NCI-H1694 treated with DMSO at 0.1 percent for 48 hours (cell line): ENCODE measurements around the gene TNFRSF9.
"Not testable (repeated sequence)": the region's sequence is repeated elsewhere in the genome, so short reads cannot be mapped to it uniquely, and the experiment has no call there.

ENCODE experiments used
- DNase-seq: peaks from one replicate; lab custom pipeline; 2025; lab: John Stamatoyannopoulos, UW

Gene TNFRSF9

GRCh38 chr1:7960867-7961215 is 20.2 kb upstream of the TNFRSF9 start:
- DNase-seq = no peak

- no peak for DNase-seq
These were observed 19.5 kb upstream of the TNFRSF9 start for GRCh38 chr1:7960165-7960564.

GRCh38 chr1:7956218-7957032 is 15.8 kb upstream of the TNFRSF9 start:
- no peak for DNase-seq

- no peak for DNase-seq
These were observed 14.0 kb upstream of the TNFRSF9 start for GRCh38 chr1:7954683-7955082.

GRCh38 chr1:7953850-7954609 is 13.4 kb upstream of the TNFRSF9 start:
- DNase-seq = peak; percentile 57

GRCh38 chr1:7952791-7953190 is 12.2 kb upstream of the TNFRSF9 start:
- not testable (repeated sequence) for DNase-seq

- no peak for DNase-seq
These were observed 8.3 kb upstream of the TNFRSF9 start for GRCh38 chr1:7948960-7949359.

- DNase-seq = no peak
These were observed 2.6 kb upstream of the TNFRSF9 start for GRCh38 chr1:7943251-7943650.

- DNase-seq = no peak
These were observed 1.7 kb upstream of the TNFRSF9 start for GRCh38 chr1:7942214-7942921.

GRCh38 chr1:7941437-7941793 is 776 bp upstream of the TNFRSF9 start:
- DNase-seq = no peak

GRCh38 chr1:7940034-7940433 is 605 bp downstream of the TNFRSF9 start:
- no peak for DNase-seq

GRCh38 chr1:7938070-7938469 is 2.6 kb downstream of the TNFRSF9 start:
- no peak for DNase-seq

- DNase-seq = no peak
These were observed 8.0 kb downstream of the TNFRSF9 start for GRCh38 chr1:7932524-7933138.

GRCh38 chr1:7931446-7931812 is 9.2 kb downstream of the TNFRSF9 start:
- no peak for DNase-seq

GRCh38 chr1:7930645-7931445 is 9.8 kb downstream of the TNFRSF9 start:
- no peak for DNase-seq

- no peak for DNase-seq
These were observed 11.0 kb downstream of the TNFRSF9 start for GRCh38 chr1:7929637-7930036.

- DNase-seq = no peak
These were observed 12.4 kb downstream of the TNFRSF9 start for GRCh38 chr1:7928247-7928646.

- not testable (repeated sequence) for DNase-seq
These were observed 13.6 kb downstream of the TNFRSF9 start for GRCh38 chr1:7927061-7927460.

- DNase-seq = no peak
These were observed 18.3 kb downstream of the TNFRSF9 start for GRCh38 chr1:7922301-7922700.

GRCh38 chr1:7921796-7922195 is 18.8 kb downstream of the TNFRSF9 start:
- DNase-seq = no peak

GRCh38 chr1:7919880-7920279 is 20.8 kb downstream of the TNFRSF9 start:
- no peak for DNase-seq

- DNase-seq = not testable (repeated sequence)
These were observed 22.7 kb downstream of the TNFRSF9 start for GRCh38 chr1:7917971-7918370.
